ENCODE measurements around the gene CYP46A1.

Gene CYP46A1

GRCh38 chr14:99644723-99645544, 39.2 kb upstream of the CYP46A1 start, which contains the start of gene HHIPL1 (continued):
- TF ChIP-seq KLF9 (tag by site-specific recombination; IDR thresholded peaks at IDR 0.05; ENCODE audit: low read depth) = no peak
- no peak for TF ChIP-seq ZNF335 (tag by site-specific recombination; conservative IDR thresholded peaks at IDR 0.05)
- no peak for TF ChIP-seq ZNF654 (tag by site-specific recombination; IDR thresholded peaks at IDR 0.05; ENCODE audit: low read depth)
- TF ChIP-seq ZNF398 (tag by site-specific recombination; IDR thresholded peaks at IDR 0.05) = no peak
- TF ChIP-seq ZNF426 (tag by site-specific recombination; IDR thresholded peaks at IDR 0.05) = no peak
- TF ChIP-seq AEBP2 (tag by site-specific recombination; IDR thresholded peaks at IDR 0.05; ENCODE audit: borderline replicate concordance) = no peak
- TF ChIP-seq ZFP41 (tag by site-specific recombination; IDR thresholded peaks at IDR 0.05; ENCODE audit: borderline replicate concordance) = no peak

- Histone ChIP-seq H3K4me1 (ENCODE audit: control insufficient read depth, insufficient read depth, low read length) (no peaks in the 10 kb centered on the region), H3K36me3 (ENCODE audit: control insufficient read depth in 2 of 2, insufficient read depth in 1 of 2, low read length in 2 of 2) (no peaks in the 10 kb centered on the region), H3K9me3 (ENCODE audit: control insufficient read depth, insufficient read depth, low read depth, low read length) (no peaks in the 10 kb centered on the region), H3K4me3 (ENCODE audit: low read depth, low read length) (no peak overlapping the region), H3K27ac (ENCODE audit: extremely low read depth, low read depth, low read length) (0 out of 2 replicates have a peak overlapping the region, but pooled peaks have one; percentile 16)
- TF ChIP-seq ZFP37 (tag by site-specific recombination; IDR thresholded peaks at IDR 0.05) (no peak), ZNF658 (tag by site-specific recombination; IDR thresholded peaks at IDR 0.05) (no peak), ZNF596 (tag by site-specific recombination; IDR thresholded peaks at IDR 0.05) (no peak), ZNF510 (tag by site-specific recombination; IDR thresholded peaks at IDR 0.05; ENCODE audit: insufficient replicate concordance) (no peak), ATF2 (tag by site-specific recombination; IDR thresholded peaks at IDR 0.05; ENCODE audit: low read depth) (peak; percentile 48; the same call in 1 of the 2 replicates)
- CTCF ChIA-PET = no interaction called here
- POLR2A ChIA-PET = no interaction called here
Measured at GRCh38 chr14:99645545-99646505, 38.3 kb upstream of the CYP46A1 start.

GRCh38 chr14:99647411-99647810, 36.7 kb upstream of the CYP46A1 start:
- CTCF ChIA-PET = interaction anchor here (0.6 kb wide), 1 partner anchor 665 kb away, joined by 3 read pairs; no protein-coding TSS in a partner anchor
- no peak overlapping the region for H3K4me3 ChIP-seq (ENCODE audit: low read depth, low read length)
- no peaks in the 10 kb centered on the region for H3K4me1 ChIP-seq (ENCODE audit: control insufficient read depth, insufficient read depth, low read length)
- POLR2A ChIA-PET = no interaction called here
- H3K36me3 ChIP-seq (ENCODE audit: control insufficient read depth in 2 of 2, insufficient read depth in 1 of 2, low read length in 2 of 2) = no peaks in the 10 kb centered on the region
- H3K27ac ChIP-seq (ENCODE audit: extremely low read depth, low read depth, low read length) = no peak overlapping the region
- no peaks in the 10 kb centered on the region for H3K9me3 ChIP-seq (ENCODE audit: control insufficient read depth, insufficient read depth, low read depth, low read length)
- TF ChIP-seq ZNF629 (tag by site-specific recombination; IDR thresholded peaks at IDR 0.05) (no peak), ZNF341 (tag by site-specific recombination; IDR thresholded peaks at IDR 0.05; ENCODE audit: low read depth) (no peak), PBX3 (CRISPR knock-in tag; IDR thresholded peaks at IDR 0.05) (no peak), ZBTB49 (tag by site-specific recombination; IDR thresholded peaks at IDR 0.05; ENCODE audit: low read depth) (no peak), ZNF362 (tag by site-specific recombination; IDR thresholded peaks at IDR 0.05) (no peak), AEBP2 (tag by site-specific recombination; IDR thresholded peaks at IDR 0.05; ENCODE audit: borderline replicate concordance) (no peak)
